Neural cell (in vitro differentiated cells): ENCODE data around the gene MAS1. TPM values are rescaled to one million over a fixed set of nuclear protein-coding genes. Genes with fewer than 3 reads are reported as not detected.
"Not testable (repeated sequence)": the region's sequence is repeated elsewhere in the genome, so short reads cannot be mapped to it uniquely, and the experiment has no call there.

Experiments
- H2AFZ ChIP-seq: fragments of 200-600, 300-800 bp; sonication (generic), shearing (Covaris generic); 2 replicates; pipeline ENCODE4 v1.6.0; 2014; ENCODE audit warnings: low read depth, mild to moderate bottlenecking, antibody characterized with exemption, low read length, moderate library complexity
- H3F3A ChIP-seq: fragments of 200-600 bp; shearing (Covaris generic); 2 replicates; pipeline ENCODE4 v1.6.1; 2016; ENCODE audit warnings: mild to moderate bottlenecking, moderate library complexity, mixed read lengths, antibody characterized with exemption, low read length; ENCODE audit not compliant: insufficient read depth, poor library complexity, severe bottlenecking
- H3K27ac ChIP-seq: fragments of 200-600, 300-800 bp; sonication (generic), shearing (Covaris generic); 2 replicates; pipeline ENCODE4 v1.5.1; 2014; ENCODE audit warnings: mild to moderate bottlenecking, low read length, moderate library complexity
- H3K27me3 ChIP-seq: fragments of 300-800, 200-600 bp; sonication (generic), shearing (Covaris generic); 2 replicates; pipeline ENCODE4 v1.6.0; 2014; ENCODE audit warnings: mild to moderate bottlenecking, low read depth, low read length, moderate library complexity; ENCODE audit not compliant: insufficient read depth
- H3K36me3 ChIP-seq: fragments of 300-800, 200-600 bp; sonication (generic), shearing (Covaris generic); 2 replicates; pipeline ENCODE4 v1.5.1; 2014; ENCODE audit warnings: mild to moderate bottlenecking, antibody characterized with exemption, low read length, moderate library complexity; ENCODE audit not compliant: insufficient read depth
- H3K4me2 ChIP-seq: fragments of 300-800, 200-600 bp; sonication (generic), shearing (Covaris generic); 2 replicates; pipeline ENCODE4 v1.6.0; 2014; ENCODE audit warnings: mild to moderate bottlenecking, low read length
- H3K4me3 ChIP-seq: fragments of 300-800, 200-600 bp; sonication (generic), shearing (Covaris generic); 2 replicates; pipeline ENCODE4 v1.5.1; 2014; ENCODE audit warnings: mild to moderate bottlenecking, low read length, moderate library complexity
- H3K79me2 ChIP-seq: fragments of 200-600 bp; shearing (Covaris generic); replicated peaks from 2 replicates; pipeline ENCODE4 v1.6.0; 2014; ENCODE audit warnings: mild to moderate bottlenecking, low read length, moderate library complexity; ENCODE audit not compliant: insufficient read depth
- H3K9ac ChIP-seq: fragments of 300-800, 200-600 bp; sonication (generic), shearing (Covaris generic); 2 replicates; pipeline ENCODE4 v1.6.1; 2016; ENCODE audit warnings: mild to moderate bottlenecking, low read length, mixed read lengths
- H3K9me2 ChIP-seq: fragments of 200-600 bp; shearing (Covaris generic); 2 replicates; pipeline ENCODE4 v1.6.1; 2016; ENCODE audit warnings: mild to moderate bottlenecking, low read length, mixed read lengths; ENCODE audit not compliant: insufficient read depth
- H3K9me3 ChIP-seq: fragments of 200-600, 300-800 bp; sonication (generic), shearing (Covaris generic); 2 replicates; pipeline ENCODE4 v1.6.1; 2016; ENCODE audit warnings: mild to moderate bottlenecking, mixed run types, low read length, moderate library complexity, mixed read lengths
- H4K20me1 ChIP-seq: fragments of 200-600 bp; shearing (Covaris generic); 2 replicates; pipeline ENCODE4 v1.6.1; 2016; ENCODE audit warnings: mild to moderate bottlenecking, mixed run types; ENCODE audit not compliant: insufficient read depth
- CTCF ChIP-seq: fragments of 450-650 bp; IDR thresholded peaks from 2 replicates; pipeline ENCODE4 v1.5.1; 2014; ENCODE audit warnings: antibody characterized with exemption, mild to moderate bottlenecking, moderate library complexity; ENCODE audit not compliant: poor library complexity, severe bottlenecking
- EZH2 ChIP-seq: fragments of 200-600, 300-800 bp; shearing (Covaris generic), sonication (generic); IDR thresholded peaks from 2 replicates; pipeline ENCODE4 v1.6.1; 2014; ENCODE audit warnings: antibody characterized with exemption, low read length, borderline replicate concordance, mild to moderate bottlenecking; ENCODE audit not compliant: insufficient read depth, poor library complexity, severe bottlenecking
- MXI1 ChIP-seq: fragments of 450-650 bp; conservative IDR thresholded peaks from 2 replicates; pipeline ENCODE4 v1.6.1; 2014; ENCODE audit warnings: antibody characterized with exemption, mild to moderate bottlenecking; ENCODE audit not compliant: poor library complexity, severe bottlenecking
- RAD21 ChIP-seq: fragments of 450-650 bp; conservative IDR thresholded peaks from 2 replicates; pipeline ENCODE4 v1.6.1; 2014; ENCODE audit warnings: antibody characterized with exemption, mild to moderate bottlenecking, moderate library complexity
- REST ChIP-seq: IDR thresholded peaks from 2 replicates; pipeline ENCODE4 v1.6.1; 2012; ENCODE audit warnings: borderline replicate concordance
- SMC3 ChIP-seq: fragments of 450-650 bp; conservative IDR thresholded peaks from 2 replicates; pipeline ENCODE4 v1.6.1; 2014; ENCODE audit warnings: antibody characterized with exemption, mild to moderate bottlenecking, moderate library complexity; ENCODE audit not compliant: poor library complexity
- polyA plus RNA-seq: library from polyadenylated mRNA; depleted of rRNA; stranded (reverse); fragments of >200 nt; gene quantifications from 2 replicates; pipeline ENCODE4 v1.2.3, GENCODE V29; 2014

MAS1 gene
- polyA plus RNA-seq, 1 donor from 2014 or later = not detected

GRCh38 chr6:159919800-159920199, 29.0 kb downstream of the MAS1 start:
- Histone ChIP-seq H3K27ac (no peak overlapping the region), H3K4me3 (no peak overlapping the region), H3F3A (no peaks in the 10 kb centered on the region), H3K9ac (no peak overlapping the region), H3K4me2 (no peak overlapping the region), H3K27me3 (no peaks in the 10 kb centered on the region), H2AFZ (no peak overlapping the region), H3K9me2 (no peaks in the 10 kb centered on the region), H4K20me1 (no peaks in the 10 kb centered on the region), H3K79me2 (no peaks in the 10 kb centered on the region), H3K36me3 (no peaks in the 10 kb centered on the region), H3K9me3 (no peaks in the 10 kb centered on the region)
- no peak for TF ChIP-seq RAD21

- H3K79me2 ChIP-seq, H3K9ac ChIP-seq, H3K4me3 ChIP-seq, H3K36me3 ChIP-seq, H3K9me2 ChIP-seq, H3K27ac ChIP-seq, H4K20me1 ChIP-seq, H2AFZ ChIP-seq, H3K4me2 ChIP-seq, H3K9me3 ChIP-seq, H3K27me3 ChIP-seq, H3F3A ChIP-seq: not testable (repeated sequence)
These were observed 33.4 kb downstream of the MAS1 start for GRCh38 chr6:159924150-159924549.

GRCh38 chr6:159926542-159927203, 35.9 kb downstream of the MAS1 start:
- Histone ChIP-seq H3K27ac (no peak overlapping the region), H3F3A (no peaks in the 10 kb centered on the region), H3K4me3 (no peak overlapping the region), H3K79me2 (no peaks in the 10 kb centered on the region), H3K9ac (no peak overlapping the region), H3K4me2 (no peak overlapping the region), H4K20me1 (no peaks in the 10 kb centered on the region), H3K9me3 (no peaks in the 10 kb centered on the region), H3K27me3 (no peaks in the 10 kb centered on the region), H3K9me2 (no peaks in the 10 kb centered on the region), H2AFZ (no peak overlapping the region), H3K36me3 (no peaks in the 10 kb centered on the region)
- TF ChIP-seq SMC3 (no peak), CTCF (no peak), REST (no peak), RAD21 (no peak), MXI1 (no peak), EZH2 (no peak)
